ENCODE data around the gene CDKN1B. TPM values are rescaled to one million over a fixed set of nuclear protein-coding genes. Genes with fewer than 3 reads are reported as not detected.
A peak's percentile ranks its signal among the peaks of the same experiment; 100 is the strongest.
"Not testable (repeated sequence)": the region's sequence is repeated elsewhere in the genome, so short reads cannot be mapped to it uniquely, and the experiment has no call there.

The CDKN1B gene
- polyA plus RNA-seq, 1 experiment = 23.1 TPM

DNA sequence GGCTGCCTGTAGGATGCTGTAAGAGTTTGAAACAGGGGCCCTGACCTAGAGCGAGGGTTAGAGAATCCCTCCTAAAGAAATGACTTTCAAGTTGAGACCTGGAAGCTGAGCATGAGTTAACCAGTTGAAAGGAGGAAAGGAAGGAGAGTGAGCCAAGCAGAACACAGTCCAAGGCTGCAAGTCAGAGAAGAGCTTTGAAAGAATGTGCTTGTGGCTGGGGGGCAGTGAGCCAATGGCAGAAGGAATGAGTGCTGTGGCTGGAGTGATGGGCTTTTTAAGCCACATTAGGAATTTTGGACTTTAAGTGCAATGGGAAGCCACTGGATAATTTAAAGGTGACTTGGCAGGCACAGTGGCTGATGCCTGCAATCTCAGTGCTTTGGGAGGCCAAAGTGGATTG is 18.1 kb downstream of the CDKN1B start:
- ChIA-PET POLR2A (interaction anchor here (1.9 to 4.4 kb wide), 2 partner anchors 9 to 13 kb away, joined by 6 to 54 read pairs; no protein-coding TSS in a partner anchor), CTCF (interaction anchor here (0.7 to 3.6 kb wide), 4 partner anchors 44 to 90 kb away, joined by 3 to 18 read pairs (median 5); no protein-coding TSS in a partner anchor)
- H3K27ac ChIP-seq (ENCODE audit: low read depth, low read length) = peak overlapping the region; percentile 35
- no peaks in the 10 kb centered on the region for H3K27me3 ChIP-seq (ENCODE audit: control insufficient read depth, insufficient read depth, low read length)
- no peak overlapping the region for H3K4me3 ChIP-seq (ENCODE audit: low read depth, low read length)
- TF ChIP-seq, protein P1, sequence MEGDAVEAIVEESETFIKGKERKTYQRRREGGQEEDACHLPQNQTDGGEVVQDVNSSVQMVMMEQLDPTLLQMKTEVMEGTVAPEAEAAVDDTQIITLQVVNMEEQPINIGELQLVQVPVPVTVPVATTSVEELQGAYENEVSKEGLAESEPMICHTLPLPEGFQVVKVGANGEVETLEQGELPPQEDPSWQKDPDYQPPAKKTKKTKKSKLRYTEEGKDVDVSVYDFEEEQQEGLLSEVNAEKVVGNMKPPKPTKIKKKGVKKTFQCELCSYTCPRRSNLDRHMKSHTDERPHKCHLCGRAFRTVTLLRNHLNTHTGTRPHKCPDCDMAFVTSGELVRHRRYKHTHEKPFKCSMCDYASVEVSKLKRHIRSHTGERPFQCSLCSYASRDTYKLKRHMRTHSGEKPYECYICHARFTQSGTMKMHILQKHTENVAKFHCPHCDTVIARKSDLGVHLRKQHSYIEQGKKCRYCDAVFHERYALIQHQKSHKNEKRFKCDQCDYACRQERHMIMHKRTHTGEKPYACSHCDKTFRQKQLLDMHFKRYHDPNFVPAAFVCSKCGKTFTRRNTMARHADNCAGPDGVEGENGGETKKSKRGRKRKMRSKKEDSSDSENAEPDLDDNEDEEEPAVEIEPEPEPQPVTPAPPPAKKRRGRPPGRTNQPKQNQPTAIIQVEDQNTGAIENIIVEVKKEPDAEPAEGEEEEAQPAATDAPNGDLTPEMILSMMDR (IDR thresholded peaks at IDR 0.05; ENCODE audit: low read depth, low read length) = no peak
- H3K9me3 ChIP-seq (ENCODE audit: control insufficient read depth, insufficient read depth, low read length) = peaks cover 7% of the 10 kb centered on the region; the same call in 1 of the 2 replicates
- no peak for DNase-seq (ENCODE audit: low read depth, low spot score)

DNA sequence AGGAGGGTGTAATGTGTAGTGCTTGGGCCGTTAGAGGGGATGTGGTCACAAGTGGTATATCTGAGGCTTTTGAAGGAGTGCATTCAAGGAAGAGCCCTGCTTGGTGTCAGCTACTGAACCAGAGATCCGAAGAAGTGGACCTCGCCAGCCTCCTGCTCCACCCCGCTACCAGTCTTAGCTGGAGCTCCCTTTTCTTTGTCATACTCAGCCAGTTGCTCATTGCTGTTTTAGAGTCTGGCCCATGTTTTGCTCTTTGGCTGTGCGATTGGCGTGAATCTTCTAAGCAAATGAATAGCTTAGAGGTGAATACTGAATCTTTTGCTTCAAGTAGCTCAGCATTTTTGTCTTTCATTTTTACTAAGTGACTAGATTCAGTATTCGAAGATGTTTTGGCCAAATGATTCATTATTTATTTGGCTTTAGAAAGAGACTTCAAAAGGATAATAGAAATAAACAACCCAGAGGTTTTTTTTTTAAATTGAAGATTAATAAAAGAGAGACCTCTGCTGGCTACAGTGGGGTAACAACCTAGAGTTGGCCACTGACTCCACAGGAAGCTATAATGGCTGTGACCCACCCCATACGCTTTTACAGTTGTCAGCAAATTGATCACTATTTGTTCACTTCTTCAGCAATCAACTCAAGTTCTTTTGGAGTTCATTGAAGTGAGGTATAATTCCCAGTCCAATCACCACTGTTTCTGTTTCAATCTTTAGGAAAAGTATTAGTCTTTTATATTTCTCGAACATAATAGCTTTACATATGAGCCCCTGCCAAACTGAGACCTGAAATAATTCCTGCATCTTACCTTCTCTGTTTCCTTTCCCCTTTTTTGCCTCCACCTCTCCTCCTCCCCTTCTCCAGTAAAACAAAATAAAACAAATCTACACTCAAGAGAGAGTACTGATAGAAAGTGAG is 19.9 kb downstream of the CDKN1B start:
- TF ChIP-seq, protein P1 (IDR thresholded peaks at IDR 0.05; ENCODE audit: low read depth, low read length) = peak; percentile 62
- no peaks in the 10 kb centered on the region for H3K27me3 ChIP-seq (ENCODE audit: control insufficient read depth, insufficient read depth, low read length)
- ChIA-PET POLR2A (interaction anchor here (0.6 to 4.4 kb wide), 10 partner anchors 11 to 666 kb away, joined by 3 to 54 read pairs (median 5); partner anchors contain the start of gene LRP6), CTCF (interaction anchor here (0.5 to 3.6 kb wide), 68 partner anchors 9 to 1168 kb away, joined by 3 to 34 read pairs (median 4); partner anchors contain the start of genes DDX47 and GPR19)
- H3K27ac ChIP-seq (ENCODE audit: low read depth, low read length) = peak overlapping the region; percentile 83
- peak overlapping the region; percentile 43 for H3K4me3 ChIP-seq (ENCODE audit: low read depth, low read length)
- peaks cover 7% of the 10 kb centered on the region; the same call in 1 of the 2 replicates for H3K9me3 ChIP-seq (ENCODE audit: control insufficient read depth, insufficient read depth, low read length)
- no peak for DNase-seq (ENCODE audit: low read depth, low spot score)

DNA sequence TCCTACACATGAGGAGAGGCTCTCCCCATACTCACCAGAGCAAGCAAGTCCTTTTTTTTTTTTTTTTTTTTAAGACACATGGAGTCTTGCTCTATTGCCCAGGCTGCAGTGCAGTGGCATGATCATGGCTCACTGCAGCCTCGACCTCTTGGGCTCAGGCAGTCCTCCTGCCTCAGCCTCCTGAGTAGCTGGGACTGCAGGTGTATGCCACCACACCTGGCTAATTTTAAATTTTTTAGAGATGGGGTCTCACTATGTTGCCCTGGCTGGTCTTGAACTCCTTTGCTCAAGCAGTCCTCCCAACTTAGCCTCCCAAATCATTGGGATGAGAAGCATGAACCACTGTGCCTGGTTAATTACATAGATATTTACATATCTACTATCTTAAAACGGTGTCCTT is 21.0 kb downstream of the CDKN1B start:
- H3K27ac ChIP-seq (ENCODE audit: low read depth, low read length); DNase-seq (ENCODE audit: low read depth, low spot score); H3K27me3 ChIP-seq (ENCODE audit: control insufficient read depth, insufficient read depth, low read length); H3K4me3 ChIP-seq (ENCODE audit: low read depth, low read length); H3K9me3 ChIP-seq (ENCODE audit: control insufficient read depth, insufficient read depth, low read length): not testable (repeated sequence)
- ChIA-PET CTCF (interaction anchor here (0.5 to 3.6 kb wide), 18 partner anchors 8 to 519 kb away, joined by 3 to 34 read pairs (median 12); partner anchors contain the start of gene DDX47), POLR2A (interaction anchor here (0.7 to 4.4 kb wide), 2 partner anchors 12 to 471 kb away, joined by 4 to 54 read pairs; partner anchors contain the start of gene LRP6)

DNA sequence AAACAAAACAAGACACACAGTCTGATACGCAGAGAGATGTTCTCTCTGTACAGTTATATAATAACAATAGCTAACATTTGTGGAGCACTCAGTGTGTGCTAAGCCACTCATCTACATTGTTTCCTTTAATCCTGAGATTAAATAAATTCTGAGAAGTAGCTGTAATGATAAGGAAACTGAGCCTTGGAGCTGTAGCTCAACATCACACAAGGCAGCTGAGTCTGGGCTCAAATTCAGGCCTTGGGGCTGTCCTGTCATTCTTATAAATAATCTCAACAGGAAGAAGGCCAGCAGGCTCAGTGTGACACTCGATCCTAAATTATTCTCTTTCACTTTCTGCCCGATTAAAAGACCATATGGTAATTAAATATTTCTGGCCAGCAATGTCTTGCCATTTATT is 24.5 kb downstream of the CDKN1B start:
- H3K9me3 ChIP-seq (ENCODE audit: control insufficient read depth, insufficient read depth, low read length) = no peaks in the 10 kb centered on the region
- DNase-seq (ENCODE audit: low read depth, low spot score) = no peak
- H3K27ac ChIP-seq (ENCODE audit: low read depth, low read length) = no peak overlapping the region
- ChIA-PET POLR2A (no interaction called here), CTCF (interaction anchor here (1.8 kb wide), 1 partner anchor 48 kb away, joined by 4 read pairs; no protein-coding TSS in a partner anchor)
- H3K4me3 ChIP-seq (ENCODE audit: low read depth, low read length) = no peak overlapping the region
- no peaks in the 10 kb centered on the region for H3K27me3 ChIP-seq (ENCODE audit: control insufficient read depth, insufficient read depth, low read length)
- TF ChIP-seq, protein P1 (IDR thresholded peaks at IDR 0.05; ENCODE audit: low read depth, low read length) = no peak

DNA sequence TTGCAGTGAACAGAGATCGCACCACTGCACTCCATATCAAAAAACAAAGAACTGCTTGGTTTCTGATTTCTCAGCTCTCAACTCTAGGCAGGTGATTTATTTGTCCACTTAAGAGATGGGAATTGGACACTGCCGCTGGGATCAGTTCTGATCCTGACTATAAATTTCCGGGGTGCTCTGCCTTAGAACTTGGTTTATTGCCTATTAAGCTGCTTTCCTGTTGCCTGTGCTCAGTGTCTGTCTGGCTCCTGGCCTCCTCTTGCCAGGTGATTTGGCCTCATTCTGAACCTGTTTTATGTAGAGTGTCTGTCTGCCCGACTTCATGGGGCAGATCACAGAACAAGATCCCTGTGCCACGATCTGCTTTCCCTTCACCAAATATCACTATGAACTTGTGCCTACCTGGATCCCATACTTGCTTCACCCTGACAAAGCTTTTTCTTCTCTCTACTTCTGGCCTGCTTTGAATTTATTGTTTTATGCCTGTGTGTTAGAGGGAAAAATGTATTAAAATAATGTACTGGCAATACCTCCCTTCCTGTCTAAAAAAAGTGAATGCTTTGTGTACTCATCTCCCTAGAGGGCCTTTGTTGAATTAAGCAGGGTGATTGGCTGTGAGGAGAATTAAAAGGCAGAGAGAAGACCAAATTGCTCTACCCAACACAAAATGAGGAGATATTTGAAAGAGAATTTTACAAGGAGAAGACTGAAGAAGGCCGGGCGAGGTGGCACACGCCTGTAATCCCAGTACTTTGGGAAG is 27.6 kb downstream of the CDKN1B start:
- TF ChIP-seq, protein P1 (IDR thresholded peaks at IDR 0.05; ENCODE audit: low read depth, low read length) = no peak
- CTCF ChIA-PET = interaction anchor here (3.4 kb wide), 1 partner anchor 8 kb away, joined by 22 read pairs; no protein-coding TSS in a partner anchor
- Histone ChIP-seq H3K27ac (ENCODE audit: low read depth, low read length) (no peak overlapping the region), H3K27me3 (ENCODE audit: control insufficient read depth, insufficient read depth, low read length) (no peaks in the 10 kb centered on the region), H3K4me3 (ENCODE audit: low read depth, low read length) (no peak overlapping the region), H3K9me3 (ENCODE audit: control insufficient read depth, insufficient read depth, low read length) (no peaks in the 10 kb centered on the region)
- POLR2A ChIA-PET = no interaction called here
- no peak for DNase-seq (ENCODE audit: low read depth, low spot score)

Measured in AG04450 (cell line).